Embryonic facial prominence (tissue), 1 donor: ENCODE measurements around the gene SRSF6.
"Not testable (repeated sequence)": the region's sequence is repeated elsewhere in the genome, so short reads cannot be mapped to it uniquely, and the experiment has no call there.

ENCODE experiments used
- DNase-seq: peaks from one replicate; pipeline ENCODE4 v3.0.0-alpha.2; 2016; ENCODE audit errors: extremely low spot score

SRSF6 gene

DNA sequence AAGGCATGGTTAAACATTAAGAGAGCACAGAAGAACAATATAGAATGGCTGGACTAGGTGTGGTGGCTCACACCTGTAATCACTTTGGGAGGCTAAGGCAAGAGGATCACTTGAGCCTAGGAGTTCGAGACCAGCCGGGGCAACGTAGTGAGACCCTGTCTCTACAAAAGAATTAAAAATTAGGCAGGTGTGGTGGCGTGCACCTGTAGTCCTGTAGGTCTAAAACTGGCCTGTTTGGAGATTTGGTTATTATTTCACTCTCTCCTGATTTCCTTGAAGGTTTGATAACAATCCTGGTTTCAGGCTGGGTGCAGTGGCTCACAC, 15.6 kb downstream of the SRSF6 start:
- no peak for DNase-seq

GRCh38 chr20:43477193-43477592, 19.5 kb downstream of the SRSF6 start:
- DNase-seq, result no peak

- DNase-seq, result no peak
Measured at GRCh38 chr20:43477619-43478018, 19.9 kb downstream of the SRSF6 start.

DNA sequence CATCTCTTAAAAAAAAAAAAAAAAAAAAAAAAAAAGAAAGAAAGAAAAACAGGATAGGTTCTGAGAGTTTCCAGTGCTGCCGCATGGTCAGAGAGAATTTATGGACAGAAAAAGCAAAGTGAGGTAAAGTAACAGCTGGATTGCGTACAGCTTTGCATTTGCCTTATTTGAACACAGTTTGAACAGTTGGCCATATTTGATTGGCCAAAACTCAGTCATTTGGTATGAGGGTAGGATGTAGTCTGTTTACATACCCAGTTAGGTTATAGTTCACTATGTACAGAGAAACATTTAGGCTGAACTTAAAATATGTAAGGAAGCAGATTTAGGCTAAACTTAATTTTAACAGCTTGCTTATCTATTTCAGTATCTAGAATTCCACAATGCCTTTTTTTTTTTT, 32.3 kb downstream of the SRSF6 start:
- DNase-seq, result no peak

DNA sequence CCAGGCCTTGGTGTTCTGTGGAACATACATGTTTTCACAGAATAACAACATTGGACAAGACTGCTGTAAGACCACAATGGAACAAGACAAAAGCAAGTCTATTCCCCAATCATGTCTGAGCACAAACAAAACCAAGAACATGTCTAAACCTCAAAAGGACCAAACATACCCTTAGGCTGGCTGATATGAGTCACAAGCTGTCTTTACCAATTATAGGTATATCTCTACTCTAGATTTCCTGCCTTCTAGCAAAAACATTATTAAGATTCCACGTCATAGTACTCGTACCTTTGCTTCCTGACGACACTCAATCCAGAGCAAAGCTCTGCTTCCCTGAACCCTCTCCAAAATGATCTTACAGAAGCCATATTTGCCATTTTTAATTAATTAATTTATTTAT, 34.4 kb downstream of the SRSF6 start:
- DNase-seq, result no peak

- DNase-seq, result no peak
Measured at GRCh38 chr20:43495388-43495787, 37.7 kb downstream of the SRSF6 start.

DNA sequence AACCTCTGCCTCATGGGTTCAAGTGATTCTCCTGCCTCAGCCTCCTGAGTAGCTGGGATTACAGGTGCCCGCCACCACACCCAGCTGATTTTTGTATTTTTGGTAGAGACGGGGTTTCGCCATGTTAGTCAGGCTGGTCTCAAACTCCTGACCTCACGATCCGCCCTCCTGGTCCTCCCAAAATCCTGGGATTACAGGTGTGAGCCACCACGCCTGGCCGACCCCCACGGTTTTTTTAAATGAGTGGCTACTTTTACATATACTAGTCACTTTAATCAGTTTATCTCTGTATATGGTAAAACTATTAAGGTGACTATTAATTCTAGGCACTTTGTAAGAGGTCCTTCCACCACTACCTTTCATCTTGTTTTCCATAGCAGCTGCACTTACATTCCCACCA, 44.3 kb downstream of the SRSF6 start:
- not testable (repeated sequence) for DNase-seq

GRCh38 chr20:43506238-43506637, 48.5 kb downstream of the SRSF6 start:
- no peak for DNase-seq

GRCh38 chr20:43507150-43508080, 49.7 kb downstream of the SRSF6 start, which contains the start of gene L3MBTL1:
L3MBTL1 (plus strand) TSS chr20:43507697; CDS start chr20:43513504, 5,807 bp downstream.
- no peak for DNase-seq

DNA sequence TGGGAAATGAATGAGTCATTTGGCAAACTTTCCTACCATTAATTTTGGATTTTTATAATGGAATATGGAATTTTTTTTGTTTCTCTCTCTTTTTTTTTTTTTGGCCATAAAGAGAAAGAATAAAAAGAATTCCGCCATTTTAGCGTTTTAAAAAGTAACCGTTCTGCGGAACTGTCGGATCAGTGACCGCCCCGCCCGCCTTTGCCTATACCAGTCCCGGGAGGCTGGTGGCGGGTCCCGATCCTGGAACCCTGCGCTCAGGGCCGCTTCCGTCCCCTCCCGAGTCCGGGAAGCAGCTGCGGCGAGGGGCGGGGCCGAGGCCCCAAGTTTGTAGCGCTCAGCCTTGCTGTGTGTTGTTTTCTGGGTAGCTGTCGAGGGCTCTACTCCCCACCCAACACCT, 50.4 kb downstream of the SRSF6 start:
- no peak for DNase-seq

GRCh38 chr20:43508604-43509040, 50.9 kb downstream of the SRSF6 start:
- DNase-seq, result no peak

DNA sequence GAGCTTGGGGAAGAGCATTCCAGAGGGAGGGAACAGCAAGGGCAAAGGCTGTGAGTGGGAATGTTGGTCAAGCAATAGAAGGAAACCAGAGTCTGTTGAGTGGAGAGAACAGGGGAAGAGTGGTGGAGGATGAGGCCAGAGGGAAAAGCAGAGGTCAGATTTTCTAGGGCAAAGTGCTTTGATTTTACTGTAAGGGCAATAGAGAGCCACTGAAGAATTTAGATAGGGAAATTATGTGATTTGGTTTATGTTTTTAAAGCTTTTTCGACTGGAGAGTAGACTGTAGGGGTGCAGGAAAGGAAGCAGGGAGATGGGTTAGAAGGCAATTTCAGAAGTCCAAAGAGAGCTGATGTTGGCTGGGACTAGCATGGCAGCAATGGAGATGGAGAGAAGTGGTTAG, 54.2 kb downstream of the SRSF6 start:
- no peak for DNase-seq

DNA sequence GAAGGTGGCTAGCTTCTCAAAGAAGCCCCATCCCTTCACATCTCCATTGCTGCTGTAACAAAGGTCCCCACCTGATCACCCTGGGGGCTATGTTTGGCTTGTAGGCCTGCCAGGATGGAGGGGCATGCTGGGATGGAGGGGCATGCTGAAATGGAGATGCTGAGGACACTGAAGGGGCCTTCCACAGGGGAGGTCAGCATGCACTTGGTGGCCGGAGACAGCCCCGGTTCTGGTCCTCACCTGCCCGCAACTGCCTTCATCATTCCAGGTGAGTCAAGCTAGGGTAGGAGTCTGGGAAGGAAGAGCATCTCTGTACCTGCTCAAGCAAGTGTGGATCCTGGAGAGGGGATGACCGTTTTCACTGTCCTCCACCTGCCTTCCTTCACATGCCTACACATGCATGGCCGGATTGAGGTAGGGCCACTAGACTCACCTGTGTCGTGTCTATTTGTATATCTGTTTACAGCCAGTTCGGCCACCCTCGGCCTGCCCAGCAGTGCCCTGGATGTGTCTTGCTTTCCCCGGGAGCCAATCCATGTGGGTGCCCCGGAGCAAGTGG, 55.8 kb downstream of the SRSF6 start:
- DNase-seq, result no peak
